Smooth muscle cell (in vitro differentiated cells): ENCODE results near the gene RCC2. TPM values are rescaled to one million over a fixed set of nuclear protein-coding genes. Genes with fewer than 3 reads are reported as not detected.

Experiments used
- DNase-seq: peaks from one replicate; lab custom pipeline; 2025; ENCODE audit not compliant: unreplicated experiment; lab: John Stamatoyannopoulos, UW
- H2AFZ ChIP-seq: fragments of 200-600 bp; sonication (generic); 2 replicates; pipeline ENCODE4 v1.6.0; 2016; ENCODE audit warnings: antibody characterized with exemption, low read depth, mild to moderate bottlenecking
- H3F3A ChIP-seq: fragments of 200-600 bp; sonication (generic); 2 replicates; pipeline ENCODE4 v1.6.0; 2017; ENCODE audit warnings: antibody characterized with exemption, low read depth
- H3K27ac ChIP-seq: fragments of 200-600 bp; sonication (generic); 2 replicates; pipeline ENCODE4 v1.5.1; 2016; ENCODE audit warnings: low read depth, mild to moderate bottlenecking
- H3K27me3 ChIP-seq: fragments of 200-600 bp; sonication (generic); 2 replicates; pipeline ENCODE4 v1.6.1; 2016; ENCODE audit warnings: low read depth, mild to moderate bottlenecking
- H3K36me3 ChIP-seq: fragments of 200-600 bp; sonication (generic); 2 replicates; pipeline ENCODE4 v1.5.1; 2016; ENCODE audit warnings: low read depth
- H3K4me1 ChIP-seq: fragments of 200-600 bp; sonication (generic); 2 replicates; pipeline ENCODE4 v1.5.1; 2016; ENCODE audit warnings: low read depth
- H3K4me2 ChIP-seq: fragments of 200-600 bp; sonication (generic); 2 replicates; pipeline ENCODE4 v1.6.0; 2016; ENCODE audit warnings: mild to moderate bottlenecking
- H3K4me3 ChIP-seq: fragments of 200-600 bp; sonication (generic); 2 replicates; pipeline ENCODE4 v1.5.1; 2016; ENCODE audit warnings: mild to moderate bottlenecking
- H3K79me2 ChIP-seq: fragments of 200-600 bp; sonication (generic); 2 replicates; pipeline ENCODE4 v1.6.0; 2016; ENCODE audit warnings: low read depth, mild to moderate bottlenecking
- H3K9ac ChIP-seq: fragments of 200-600 bp; sonication (generic); 2 replicates; pipeline ENCODE4 v1.6.0; 2016; ENCODE audit warnings: low read depth
- H3K9me3 ChIP-seq: fragments of 200-600 bp; sonication (generic); replicated peaks from 2 replicates; pipeline ENCODE4 v1.5.1; 2016; ENCODE audit warnings: low read depth
- H4K20me1 ChIP-seq: fragments of 200-600 bp; sonication (generic); 2 replicates; pipeline ENCODE4 v1.6.0; 2016; ENCODE audit warnings: low read depth
- CTCF ChIP-seq: fragments of 200-600 bp; sonication (generic); IDR thresholded peaks from 2 replicates; pipeline ENCODE4 v1.5.1; 2017; ENCODE audit warnings: borderline replicate concordance, mild to moderate bottlenecking, antibody characterized with exemption; ENCODE audit not compliant: insufficient read depth, poor library complexity, severe bottlenecking
- WGBS: methylation state at CpG from one replicate; pipeline ENCODE4 v1.1.7; 2016; ENCODE audit warnings: low lambda C conversion rate; 5-methylcytosine and 5-hydroxymethylcytosine counted together
- polyA plus RNA-seq: library from polyadenylated mRNA; unstranded; fragments of >200 nt; fragmentation: Nextera tagmentation; extraction: Ambion mirVana; gene quantifications from 2 replicates; pipeline ENCODE4 v1.2.1, GENCODE V29; 2016
- total RNA-seq: library from RNA; depleted of rRNA; stranded (reverse); fragments of >200 nt; gene quantifications from 2 replicates; pipeline ENCODE4 v1.2.3, GENCODE V29; 2014

RCC2 gene
- total and polyA plus RNA-seq, 2 experiments from 2014 or later = 28.0 to 44.5 TPM

- Histone ChIP-seq H3K27me3 (peaks cover 7% of the 10 kb centered on the region), H3K4me2 (no peak overlapping the region), H3K27ac (no peak overlapping the region), H3K4me1 (no peaks in the 10 kb centered on the region), H4K20me1 (no peaks in the 10 kb centered on the region), H3K36me3 (no peaks in the 10 kb centered on the region), H3K9ac (no peak overlapping the region), H3F3A (no peaks in the 10 kb centered on the region), H3K79me2 (no peaks in the 10 kb centered on the region), H3K4me3 (no peak overlapping the region), H3K9me3 (no peaks in the 10 kb centered on the region), H2AFZ (no peak overlapping the region)
- no peak for TF ChIP-seq CTCF
- DNase-seq = no peak
- 94% methylated on average over 4 of the region's 4 CpGs for WGBS
These were observed 75.7 kb downstream of the RCC2 start for GRCh38 chr1:17363771-17364170.

- 95% methylated on average over 12 of the region's 12 CpGs for WGBS
- Histone ChIP-seq H3K36me3 (no peaks in the 10 kb centered on the region), H2AFZ (no peak overlapping the region), H4K20me1 (no peaks in the 10 kb centered on the region), H3K27ac (no peak overlapping the region), H3K9me3 (no peaks in the 10 kb centered on the region), H3K27me3 (peaks cover 7% of the 10 kb centered on the region), H3F3A (no peaks in the 10 kb centered on the region), H3K4me2 (no peak overlapping the region), H3K9ac (no peak overlapping the region), H3K79me2 (no peaks in the 10 kb centered on the region), H3K4me1 (no peaks in the 10 kb centered on the region), H3K4me3 (no peak overlapping the region)
- DNase-seq = no peak
- TF ChIP-seq CTCF = no peak
These were observed 76.1 kb downstream of the RCC2 start for GRCh38 chr1:17363351-17363750.

GRCh38 chr1:17361687-17362086, 77.8 kb downstream of the RCC2 start:
- Histone ChIP-seq H3K9ac (no peak overlapping the region), H3F3A (no peaks in the 10 kb centered on the region), H3K36me3 (no peaks in the 10 kb centered on the region), H2AFZ (no peak overlapping the region), H3K79me2 (no peaks in the 10 kb centered on the region), H3K9me3 (no peaks in the 10 kb centered on the region), H3K27ac (no peak overlapping the region), H3K4me1 (no peaks in the 10 kb centered on the region), H4K20me1 (no peaks in the 10 kb centered on the region), H3K4me2 (no peak overlapping the region), H3K27me3 (peaks cover 6% of the 10 kb centered on the region), H3K4me3 (no peak overlapping the region)
- DNase-seq = no peak
- WGBS = 84% methylated on average over 4 of the region's 4 CpGs
- TF ChIP-seq CTCF = no peak

GRCh38 chr1:17360272-17360956, 79.1 kb downstream of the RCC2 start:
- 91% methylated on average over 11 of the region's 11 CpGs for WGBS

More at GRCh38 chr1:17360272-17360956, 79.1 kb downstream of the RCC2 start:
- Histone ChIP-seq H2AFZ (no peak overlapping the region), H3K27me3 (no peaks in the 10 kb centered on the region), H3K4me3 (no peak overlapping the region), H3K9me3 (no peaks in the 10 kb centered on the region), H4K20me1 (no peaks in the 10 kb centered on the region), H3K4me1 (no peaks in the 10 kb centered on the region), H3F3A (no peaks in the 10 kb centered on the region), H3K27ac (no peak overlapping the region), H3K4me2 (no peak overlapping the region), H3K79me2 (no peaks in the 10 kb centered on the region), H3K9ac (no peak overlapping the region), H3K36me3 (no peaks in the 10 kb centered on the region)
- no peak for TF ChIP-seq CTCF
- no peak for DNase-seq
